Breast epithelium (tissue), 3 donors: ENCODE measurements around the gene TNS3.

Experiments
- CTCF ChIP-seq, 3 donors: fragments of 450-650 bp; IDR thresholded peaks; one replicate each; pipeline ENCODE4 v1.5.1; 2016 to 2017; ENCODE audit warnings: antibody characterized with exemption in 3 of 3, mild to moderate bottlenecking in 3 of 3, moderate library complexity in 3 of 3
- POLR2A ChIP-seq: fragments of 450-650 bp; IDR thresholded peaks from one replicate; pipeline ENCODE4 v1.6.1; 2016; ENCODE audit warnings: antibody characterized with exemption, mild to moderate bottlenecking, moderate library complexity
- POLR2AphosphoS5 ChIP-seq, 3 donors: sonication (generic); formaldehyde crosslinking; IDR thresholded peaks; one replicate each; pipeline ENCODE4 v1.6.1; 2017; ENCODE audit warnings: antibody characterized with exemption in 3 of 3

DNA sequence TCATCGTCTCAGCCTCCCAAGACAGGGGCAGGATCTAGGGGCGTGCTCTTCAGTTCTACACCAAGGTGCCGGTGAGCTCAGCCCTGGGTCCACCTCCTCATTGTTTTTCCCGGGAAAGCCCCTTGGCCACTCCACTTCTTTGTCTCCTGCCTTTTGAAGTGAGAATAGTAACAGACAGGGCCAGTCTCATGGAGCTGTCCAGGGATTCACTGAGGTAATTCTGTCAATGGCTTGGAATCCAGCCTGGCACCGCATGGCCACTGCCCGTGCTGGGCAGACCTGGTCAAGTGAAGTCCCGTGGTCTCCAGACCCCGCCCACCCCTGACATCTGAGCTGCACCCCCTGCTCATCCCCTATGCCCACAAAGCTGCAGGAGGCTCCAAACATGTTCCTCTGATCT is 138.9 kb downstream of the TNS3 start:
- no peak for TF ChIP-seq POLR2A
- no peak for TF ChIP-seq CTCF (IDR thresholded peaks at IDR 0.05)
- no peak for TF ChIP-seq POLR2AphosphoS5 (IDR thresholded peaks at IDR 0.05)
